H9 (cell line): ENCODE measurements around the gene ZNF541. TPM values are rescaled to one million over a fixed set of nuclear protein-coding genes. Genes with fewer than 3 reads are reported as not detected.

Experiments used
- DNase-seq: peaks from one replicate; pipeline ENCODE4 v3.0.0-alpha.2; 2017
- H2AFZ ChIP-seq: one replicate; pipeline ENCODE4 v1.6.1; 2013; ENCODE audit warnings: mild to moderate bottlenecking, low read length, control low read depth, moderate library complexity
- H2AK5ac ChIP-seq: 2 replicates; pipeline ENCODE4 v1.6.1; 2013; ENCODE audit warnings: low read length, control low read depth, mixed read lengths; ENCODE audit not compliant: insufficient read length
- H2BK120ac ChIP-seq: one replicate; pipeline ENCODE4 v1.6.1; 2013; ENCODE audit warnings: low read depth, mild to moderate bottlenecking, low read length, control low read depth, inconsistent platforms; ENCODE audit not compliant: poor library complexity, severe bottlenecking
- H2BK12ac ChIP-seq: 2 replicates; pipeline ENCODE4 v1.6.1; 2013; ENCODE audit warnings: low read length, control low read depth, mixed read lengths, low read depth; ENCODE audit not compliant: insufficient read length
- H2BK15ac ChIP-seq: 2 replicates; pipeline ENCODE4 v1.6.1; 2013; ENCODE audit warnings: low read depth, low read length, control low read depth
- H2BK20ac ChIP-seq: one replicate; pipeline ENCODE4 v1.6.1; 2013; ENCODE audit warnings: low read depth, mild to moderate bottlenecking, low read length, control low read depth, inconsistent platforms; ENCODE audit not compliant: poor library complexity, severe bottlenecking
- H2BK5ac ChIP-seq: 2 replicates; pipeline ENCODE4 v1.6.1; 2013; ENCODE audit warnings: low read length, control low read depth, mixed read lengths; ENCODE audit not compliant: insufficient read length
- H3K14ac ChIP-seq: 2 replicates; pipeline ENCODE4 v1.6.1; 2013; ENCODE audit warnings: low read length, control low read depth; ENCODE audit not compliant: insufficient read depth
- H3K18ac ChIP-seq: 2 replicates; pipeline ENCODE4 v1.6.1; 2013; ENCODE audit warnings: low read depth, mild to moderate bottlenecking, mixed read lengths, low read length, control low read depth; ENCODE audit not compliant: insufficient read length
- H3K23ac ChIP-seq: 2 replicates; pipeline ENCODE4 v1.6.1; 2013; ENCODE audit warnings: low read length, control low read depth, mixed read lengths, low read depth; ENCODE audit not compliant: insufficient read length
- H3K23me2 ChIP-seq: 2 replicates; pipeline ENCODE4 v1.6.1; 2013; ENCODE audit warnings: low read depth, mild to moderate bottlenecking, mixed read lengths, low read length, control low read depth; ENCODE audit not compliant: insufficient read length, poor library complexity, severe bottlenecking
- H3K27ac ChIP-seq: 2 replicates; pipeline ENCODE4 v1.5.1; 2013; ENCODE audit warnings: low read length, control low read depth, mixed read lengths, low read depth; ENCODE audit not compliant: insufficient read length
- H3K27me3 ChIP-seq: 2 replicates; pipeline ENCODE4 v1.6.1; 2013; ENCODE audit warnings: low read length, control low read depth, inconsistent platforms; ENCODE audit not compliant: insufficient read depth
- H3K4ac ChIP-seq: 2 replicates; pipeline ENCODE4 v1.6.1; 2013; ENCODE audit warnings: low read depth, mild to moderate bottlenecking, control low read depth, inconsistent platforms, low read length, moderate library complexity
- H3K4me1 ChIP-seq: 2 replicates; pipeline ENCODE4 v1.6.1; 2013; ENCODE audit warnings: low read length, control low read depth, inconsistent platforms; ENCODE audit not compliant: insufficient read depth
- H3K4me2 ChIP-seq: 2 replicates; pipeline ENCODE4 v1.6.1; 2013; ENCODE audit warnings: low read length, control low read depth, mixed read lengths; ENCODE audit not compliant: insufficient read length, insufficient read depth
- H3K56ac ChIP-seq: 2 replicates; pipeline ENCODE4 v1.6.1; 2013; ENCODE audit warnings: low read depth, mild to moderate bottlenecking, mixed read lengths, low read length, control low read depth; ENCODE audit not compliant: insufficient read length
- H3K79me1 ChIP-seq: 2 replicates; pipeline ENCODE4 v1.6.1; 2013; ENCODE audit warnings: low read depth, mild to moderate bottlenecking, moderate library complexity, low read length, control low read depth, inconsistent platforms; ENCODE audit not compliant: insufficient read depth, poor library complexity, severe bottlenecking
- H3K79me2 ChIP-seq: 2 replicates; pipeline ENCODE4 v1.6.1; 2013; ENCODE audit warnings: low read length, control low read depth, inconsistent platforms; ENCODE audit not compliant: insufficient read depth
- H3K9ac ChIP-seq: 2 replicates; pipeline ENCODE4 v1.6.1; 2013; ENCODE audit warnings: low read length, control low read depth, mixed read lengths; ENCODE audit not compliant: insufficient read length; ENCODE audit errors: extremely low read depth
- H3K9me3 ChIP-seq: one replicate; pipeline ENCODE4 v1.6.1; 2013; ENCODE audit warnings: low read depth, low read length, inconsistent platforms; ENCODE audit not compliant: control insufficient read depth
- H3T11ph ChIP-seq: one replicate; pipeline ENCODE4 v1.6.1; 2013; ENCODE audit warnings: mild to moderate bottlenecking, low read length, control low read depth, inconsistent platforms
- H4K20me1 ChIP-seq: one replicate; pipeline ENCODE4 v1.6.1; 2013; ENCODE audit not compliant: control insufficient read depth, insufficient read length, insufficient read depth
- H4K5ac ChIP-seq: 2 replicates; pipeline ENCODE4 v1.6.1; 2013; ENCODE audit warnings: low read depth, mild to moderate bottlenecking, mixed read lengths, low read length, control low read depth; ENCODE audit not compliant: insufficient read length
- H4K8ac ChIP-seq: replicated peaks from 2 replicates; pipeline ENCODE4 v1.6.1; 2013; ENCODE audit warnings: low read length, control low read depth, mixed read lengths, low read depth; ENCODE audit not compliant: insufficient read length
- H4K91ac ChIP-seq: 2 replicates; pipeline ENCODE4 v1.6.1; 2013; ENCODE audit warnings: low read depth, mild to moderate bottlenecking, moderate library complexity, mixed read lengths, low read length, control low read depth; ENCODE audit not compliant: insufficient read length
- H3K27ac Mint-ChIP-seq, 3 experiments: 2 replicates in 2 of 3; 3 replicates in 1 of 3; pipeline ENCODE4 v1.8.0; 2020 to 2021; ENCODE audit warnings: mixed read lengths in 3 of 3, mild to moderate bottlenecking in 1 of 3, moderate library complexity in 1 of 3
- H3K27me3 Mint-ChIP-seq: 2 replicates; pipeline ENCODE4 v1.8.0; 2021; ENCODE audit warnings: low read depth, mild to moderate bottlenecking, moderate library complexity, mixed read lengths
- H3K36me3 Mint-ChIP-seq, 3 experiments: 2 replicates in 2 of 3; 3 replicates in 1 of 3; pipeline ENCODE4 v1.8.0; 2020 to 2021; ENCODE audit warnings: low read depth in 3 of 3, mixed read lengths in 3 of 3; ENCODE audit not compliant: insufficient read depth in 1 of 3
- H3K4me1 Mint-ChIP-seq, 2 experiments: 2 replicates each; pipeline ENCODE4 v1.8.0; 2020; ENCODE audit warnings: mixed read lengths in 2 of 2
- H3K4me3 Mint-ChIP-seq, 2 experiments: 2 replicates in 1 of 2; 3 replicates in 1 of 2; pipeline ENCODE4 v1.8.0; 2020 to 2021; ENCODE audit warnings: mild to moderate bottlenecking in 2 of 2, mixed read lengths in 2 of 2, moderate library complexity in 1 of 2
- H3K9me3 Mint-ChIP-seq, 2 experiments: 2 replicates in 1 of 2; 3 replicates in 1 of 2; pipeline ENCODE4 v1.8.0; 2020; ENCODE audit warnings: mild to moderate bottlenecking in 2 of 2, mixed read lengths in 2 of 2, moderate library complexity in 1 of 2
- CTCF ChIP-seq: fragments of 200-600 bp; sonication (generic); conservative IDR thresholded peaks from 3 replicates; pipeline ENCODE4 v1.8.0; 2021; ENCODE audit warnings: antibody characterized with exemption, mild to moderate bottlenecking
- WGBS: extraction: QIAGEN DNeasy Blood & Tissue Kit; methylation state at CpG from one replicate; pipeline ENCODE4 v1.1.7; 2013; ENCODE audit warnings: missing lambda C conversion rate, low lambda C conversion rate, mixed read lengths; ENCODE audit not compliant: insufficient read length; ENCODE audit errors: extremely low coverage; 5-methylcytosine and 5-hydroxymethylcytosine counted together
- total RNA-seq: library from RNA; stranded (reverse); gene quantifications from 2 replicates; pipeline ENCODE4 v1.2.1, GENCODE V29; 2021

The ZNF541 gene
- total RNA-seq, 1 experiment from 2014 or later = not detected

- Histone ChIP-seq H3K4me2 (no peak overlapping the region), H3K79me1 (no peaks in the 10 kb centered on the region), H2BK5ac (no peak overlapping the region), H3K4ac (no peak overlapping the region), H3K9ac (no peak overlapping the region), H4K5ac (no peak overlapping the region), H2AK5ac (no peak overlapping the region), H3K27ac (no peak overlapping the region), H3K18ac (no peak overlapping the region), H2BK120ac (no peak overlapping the region), H2BK15ac (no peak overlapping the region), H3K27me3 (no peaks in the 10 kb centered on the region), H3K79me2 (no peaks in the 10 kb centered on the region), H3K56ac (no peak overlapping the region), H3K4me1 (no peaks in the 10 kb centered on the region), H2BK12ac (no peak overlapping the region), H2BK20ac (no peak overlapping the region), H3K23ac (no peak overlapping the region), H4K20me1 (no peaks in the 10 kb centered on the region), H3K23me2 (no peaks in the 10 kb centered on the region), H4K91ac (no peak overlapping the region), H3K9me3 (no peaks in the 10 kb centered on the region), H4K8ac (no peak overlapping the region), H2AFZ (no peak overlapping the region), H3T11ph (no peak overlapping the region), H3K14ac (no peak overlapping the region)
- Mint-ChIP-seq H3K36me3 (no peaks in the 10 kb centered on the region), H3K9me3 (no peaks in the 10 kb centered on the region), H3K27ac (peak overlapping the region in 1 of 3 experiments; percentile 85; a peak in 1 of 7 replicates), H3K4me1 (peaks cover 0 to 5% of the 10 kb centered on the region in 2 experiments; a peak in 3 of 4 replicates), H3K27me3 (no peaks in the 10 kb centered on the region; the same call in 1 of the 2 replicates), H3K4me3 (no peak overlapping the region)
- no peak for TF ChIP-seq CTCF
- no CpG with 5 or more reads among the region's 9 CpGs for WGBS
- DNase-seq = no peak
Measured at GRCh38 chr19:47542030-47542475, 30.9 kb downstream of the ZNF541 start.
